GM21825 (cell line): Measurements from ENCODE around the gene SCARB1.
A peak's percentile ranks its signal among the peaks of the same experiment; 100 is the strongest.

Experiments used
- ATAC-seq: cut with Tn5 transposase; IDR thresholded peaks from one replicate; pipeline ENCODE4 v1.9.1; 2021; ENCODE audit warnings: mild to moderate bottlenecking, moderate library complexity; ENCODE audit not compliant: unreplicated experiment

Gene SCARB1

GRCh38 chr12:124762791-124763593 is 100.7 kb downstream of the SCARB1 start:
- no peak for ATAC-seq

GRCh38 chr12:124762384-124762783 is 101.3 kb downstream of the SCARB1 start:
- ATAC-seq, result no peak

- no peak for ATAC-seq
Observed at GRCh38 chr12:124761871-124762270, 101.8 kb downstream of the SCARB1 start.

- ATAC-seq, result no peak
Observed at GRCh38 chr12:124761056-124761455, 102.6 kb downstream of the SCARB1 start.

GRCh38 chr12:124760560-124760959 is 103.1 kb downstream of the SCARB1 start:
- no peak for ATAC-seq

GRCh38 chr12:124759841-124760503 is 103.7 kb downstream of the SCARB1 start:
- ATAC-seq, result no peak

- ATAC-seq, result no peak
Observed at GRCh38 chr12:124758266-124759220, 105.1 kb downstream of the SCARB1 start.

GRCh38 chr12:124757329-124757728 is 106.3 kb downstream of the SCARB1 start:
- ATAC-seq, result no peak

- no peak for ATAC-seq
Observed at GRCh38 chr12:124756760-124757159, 106.9 kb downstream of the SCARB1 start.

GRCh38 chr12:124756166-124756565 is 107.5 kb downstream of the SCARB1 start:
- no peak for ATAC-seq

GRCh38 chr12:124755801-124756148 is 107.9 kb downstream of the SCARB1 start:
- peak; percentile 22 for ATAC-seq

- ATAC-seq, result peak; percentile 50
Observed at GRCh38 chr12:124754949-124755800, 108.5 kb downstream of the SCARB1 start.

GRCh38 chr12:124754491-124754890 is 109.2 kb downstream of the SCARB1 start:
- no peak for ATAC-seq

- ATAC-seq, result no peak
Observed at GRCh38 chr12:124753993-124754392, 109.7 kb downstream of the SCARB1 start.

- no peak for ATAC-seq
Observed at GRCh38 chr12:124753228-124753591, 110.5 kb downstream of the SCARB1 start.

GRCh38 chr12:124752437-124753227 is 111.0 kb downstream of the SCARB1 start:
- no peak for ATAC-seq

- no peak for ATAC-seq
Observed at GRCh38 chr12:124751654-124752355, 111.9 kb downstream of the SCARB1 start.

- ATAC-seq, result no peak
Observed at GRCh38 chr12:124750787-124751471, 112.7 kb downstream of the SCARB1 start.
